NCI-H2029 treated with DMSO at 0.1 percent for 48 hours (cell line): ENCODE results near the gene SERINC4.
"Not testable (repeated sequence)": the region's sequence is repeated elsewhere in the genome, so short reads cannot be mapped to it uniquely, and the experiment has no call there.

Experiments
- DNase-seq: peaks from one replicate; lab custom pipeline; 2025; lab: John Stamatoyannopoulos, UW

SERINC4 gene

GRCh38 chr15:43749690-43750345 lies 50.2 kb downstream of the SERINC4 start:
- DNase-seq, result no peak

GRCh38 chr15:43748376-43748775 lies 51.6 kb downstream of the SERINC4 start:
- no peak for DNase-seq

- not testable (repeated sequence) for DNase-seq
These were observed 53.1 kb downstream of the SERINC4 start for GRCh38 chr15:43746903-43747309.

GRCh38 chr15:43746245-43746902 lies 53.6 kb downstream of the SERINC4 start, which contains the start of gene PDIA3:
Gene PDIA3 (plus strand): TSS chr15:43746438. CDS start chr15:43746540, 102 bp downstream.
- not testable (repeated sequence) for DNase-seq
